Dendritic cell treated with granulocyte-macrophage colony-stimulating factor and Interleukin-4, amounts not matched to agents 40 ng/mL and 50 ng/mL, for 4 days (primary cell): Measurements from ENCODE around the gene GSK3A.
"Not testable (repeated sequence)": the region's sequence is repeated elsewhere in the genome, so short reads cannot be mapped to it uniquely, and the experiment has no call there.

ENCODE experiments used
- H3K27ac Mint-ChIP-seq: one replicate; pipeline ENCODE4 v1.8.0; 2022; ENCODE audit warnings: mild to moderate bottlenecking, mixed read lengths
- H3K27me3 Mint-ChIP-seq: one replicate; pipeline ENCODE4 v1.8.0; 2022; ENCODE audit warnings: mild to moderate bottlenecking, mixed read lengths
- H3K36me3 Mint-ChIP-seq: one replicate; pipeline ENCODE4 v1.8.0; 2022; ENCODE audit warnings: low read depth, mixed read lengths
- H3K4me1 Mint-ChIP-seq: one replicate; pipeline ENCODE4 v1.8.0; 2022; ENCODE audit warnings: low read depth, mixed read lengths
- H3K4me3 Mint-ChIP-seq: one replicate; pipeline ENCODE4 v1.8.0; 2022; ENCODE audit warnings: mild to moderate bottlenecking, moderate library complexity, mixed read lengths
- H3K9me3 Mint-ChIP-seq: one replicate; pipeline ENCODE4 v1.8.0; 2022; ENCODE audit warnings: mixed read lengths
- intact Hi-C: fragments of 100-400 bp; cut with micrococcal nuclease; formaldehyde crosslinking; loops from one replicate; pipeline ENCODE4 v1.15.0; 2022

GSK3A gene

GRCh38 chr19:42268142-42268703 is 25.8 kb upstream of the GSK3A start:
- peaks cover 23% of the 10 kb centered on the region for H3K36me3 Mint-ChIP-seq
- intact Hi-C loops = loop anchor here (1.0 to 2.0 kb wide), 2 partner anchors 12 to 15 kb away; no protein-coding TSS in a partner anchor

GRCh38 chr19:42267644-42268141 is 25.3 kb upstream of the GSK3A start:
- H3K36me3 Mint-ChIP-seq = peaks cover 18% of the 10 kb centered on the region

More at GRCh38 chr19:42268142-42268703, 25.8 kb upstream of the GSK3A start:
- H3K27me3 Mint-ChIP-seq = no peaks in the 10 kb centered on the region
- no peak overlapping the region for H3K4me3 Mint-ChIP-seq
- no peak overlapping the region for H3K27ac Mint-ChIP-seq
- peaks cover 33% of the 10 kb centered on the region for H3K4me1 Mint-ChIP-seq
- H3K9me3 Mint-ChIP-seq = no peaks in the 10 kb centered on the region

GRCh38 chr19:42266928-42267603 is 24.7 kb upstream of the GSK3A start:
- H3K9me3 Mint-ChIP-seq, H3K4me3 Mint-ChIP-seq, H3K27ac Mint-ChIP-seq, intact Hi-C loops, H3K27me3 Mint-ChIP-seq: not testable (repeated sequence)
- Mint-ChIP-seq H3K4me1 (peaks cover 36% of the 10 kb centered on the region), H3K36me3 (peaks cover 11% of the 10 kb centered on the region)

More at GRCh38 chr19:42267644-42268141, 25.3 kb upstream of the GSK3A start:
- peaks cover 34% of the 10 kb centered on the region for H3K4me1 Mint-ChIP-seq
- intact Hi-C loops = loop anchor here (1.0 to 2.0 kb wide), 2 partner anchors 11 to 15 kb away; no protein-coding TSS in a partner anchor
- H3K4me3 Mint-ChIP-seq = no peak overlapping the region
- H3K9me3 Mint-ChIP-seq = no peaks in the 10 kb centered on the region
- H3K27ac Mint-ChIP-seq = no peak overlapping the region
- H3K27me3 Mint-ChIP-seq = peaks cover 1% of the 10 kb centered on the region

GRCh38 chr19:42266105-42266504 is 23.7 kb upstream of the GSK3A start:
- peaks cover 29% of the 10 kb centered on the region for H3K4me1 Mint-ChIP-seq
- H3K4me3 Mint-ChIP-seq, H3K9me3 Mint-ChIP-seq, intact Hi-C loops, H3K27ac Mint-ChIP-seq, H3K36me3 Mint-ChIP-seq, H3K27me3 Mint-ChIP-seq: not testable (repeated sequence)

- Mint-ChIP-seq H3K9me3 (no peaks in the 10 kb centered on the region), H3K4me1 (peaks cover 12% of the 10 kb centered on the region), H3K27ac (no peak overlapping the region), H3K36me3 (no peaks in the 10 kb centered on the region), H3K4me3 (no peak overlapping the region), H3K27me3 (peaks cover 23% of the 10 kb centered on the region)
- intact Hi-C loops = no loop called here
These were observed 19.4 kb upstream of the GSK3A start for GRCh38 chr19:42261763-42262162.

- H3K27ac Mint-ChIP-seq, H3K4me3 Mint-ChIP-seq, H3K9me3 Mint-ChIP-seq, intact Hi-C loops: not testable (repeated sequence)
- peaks cover 29% of the 10 kb centered on the region for H3K27me3 Mint-ChIP-seq
- peaks cover 14% of the 10 kb centered on the region for H3K36me3 Mint-ChIP-seq
- peaks cover 30% of the 10 kb centered on the region for H3K4me1 Mint-ChIP-seq
These were observed 15.4 kb upstream of the GSK3A start for GRCh38 chr19:42257842-42258241.

GRCh38 chr19:42255766-42256745 is 13.7 kb upstream of the GSK3A start:
- Mint-ChIP-seq H3K27ac (peak overlapping the region; percentile 88), H3K9me3 (no peaks in the 10 kb centered on the region), H3K36me3 (peaks cover 19% of the 10 kb centered on the region)

GRCh38 chr19:42254850-42255765 is 12.7 kb upstream of the GSK3A start, which contains the start of gene ERF:
ERF (minus strand) TSS chr19:42255128; CDS start chr19:42254999, 129 bp downstream.
- Mint-ChIP-seq H3K9me3 (no peaks in the 10 kb centered on the region), H3K27me3 (peaks cover 20% of the 10 kb centered on the region), H3K27ac (peak within 1 kb of the TSS; percentile 88), H3K4me3 (peak within 1 kb of the TSS; percentile 88), H3K36me3 (peaks cover 26% of the 10 kb centered on the region), H3K4me1 (peaks cover 48% of the 10 kb centered on the region)
- intact Hi-C loops = loop anchor here (1.0 kb wide), 1 partner anchor 28 kb away; no protein-coding TSS in a partner anchor

More at GRCh38 chr19:42255766-42256745, 13.7 kb upstream of the GSK3A start:
- H3K4me1 Mint-ChIP-seq = peaks cover 38% of the 10 kb centered on the region
- peak overlapping the region; percentile 88 for H3K4me3 Mint-ChIP-seq
- intact Hi-C loops = loop anchor here (1.0 kb wide), 2 partner anchors 12 to 27 kb away; no protein-coding TSS in a partner anchor
- H3K27me3 Mint-ChIP-seq = peaks cover 20% of the 10 kb centered on the region

GRCh38 chr19:42254089-42254849 is 11.9 kb upstream of the GSK3A start:
- H3K9me3 Mint-ChIP-seq = no peaks in the 10 kb centered on the region
- peak overlapping the region; percentile 88 for H3K27ac Mint-ChIP-seq
- H3K36me3 Mint-ChIP-seq = peaks cover 34% of the 10 kb centered on the region
- peaks cover 20% of the 10 kb centered on the region for H3K27me3 Mint-ChIP-seq
- H3K4me3 Mint-ChIP-seq = peak overlapping the region; percentile 88
- peaks cover 51% of the 10 kb centered on the region for H3K4me1 Mint-ChIP-seq
- intact Hi-C loops = no loop called here

GRCh38 chr19:42253245-42254088 is 11.1 kb upstream of the GSK3A start:
- Mint-ChIP-seq H3K27me3 (peaks cover 19% of the 10 kb centered on the region), H3K36me3 (peaks cover 42% of the 10 kb centered on the region), H3K4me1 (peaks cover 59% of the 10 kb centered on the region), H3K9me3 (no peaks in the 10 kb centered on the region), H3K27ac (peak overlapping the region; percentile 88), H3K4me3 (peak overlapping the region; percentile 88)
- intact Hi-C loops = no loop called here

GRCh38 chr19:42252365-42253244 is 10.2 kb upstream of the GSK3A start:
- Mint-ChIP-seq H3K27me3 (peaks cover 11% of the 10 kb centered on the region), H3K4me1 (peaks cover 60% of the 10 kb centered on the region), H3K4me3 (peak overlapping the region; percentile 86), H3K9me3 (no peaks in the 10 kb centered on the region), H3K36me3 (peaks cover 46% of the 10 kb centered on the region), H3K27ac (peak overlapping the region; percentile 88)
- intact Hi-C loops = no loop called here
